ENCODE measurements around the gene RIT2. TPM values are rescaled to one million over a fixed set of nuclear protein-coding genes. Genes with fewer than 3 reads are reported as not detected.

The RIT2 gene
- total RNA-seq, 1 donor from 2014 or later, result not detected

DNA sequence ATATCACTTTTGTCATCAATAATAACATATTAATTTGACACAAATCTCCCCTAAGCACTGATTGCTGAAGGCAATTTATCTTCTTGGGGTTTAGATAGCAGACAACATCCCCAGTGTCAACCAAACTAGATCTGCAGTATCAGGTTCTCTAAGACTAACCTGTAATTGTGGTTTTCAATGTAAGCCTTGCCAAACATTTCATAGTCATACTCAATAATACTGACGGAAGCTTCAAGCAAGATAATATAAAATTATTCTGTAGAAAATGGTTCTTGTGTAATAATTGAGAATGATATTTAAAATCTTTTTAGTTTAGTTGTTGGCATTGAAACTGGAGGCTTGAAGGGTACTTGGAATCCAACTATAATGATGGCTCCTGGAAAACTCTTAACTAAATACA lies 186.3 kb downstream of the RIT2 start:
- Mint-ChIP-seq H3K27me3 (ENCODE audit: low read depth) (no peaks in the 10 kb centered on the region), H3K4me1 (peaks cover 21% of the 10 kb centered on the region), H3K36me3 (no peaks in the 10 kb centered on the region), H3K27ac (no peak overlapping the region), H3K4me3 (no peak overlapping the region), H3K9me3 (no peaks in the 10 kb centered on the region)
- no peak for TF ChIP-seq CTCF (IDR thresholded peaks at IDR 0.05; ENCODE audit: unreplicated experiment)
- no peak for DNase-seq (ENCODE audit: low spot score in 2 of 2, unreplicated experiment in 2 of 2)

- H3K36me3 Mint-ChIP-seq, result no peaks in the 10 kb centered on the region
- no peaks in the 10 kb centered on the region for H3K27me3 Mint-ChIP-seq (ENCODE audit: low read depth)
- no peak for DNase-seq (ENCODE audit: low spot score in 2 of 2, unreplicated experiment in 2 of 2)
- no peaks in the 10 kb centered on the region for H3K9me3 Mint-ChIP-seq
- peaks cover 41% of the 10 kb centered on the region for H3K4me1 Mint-ChIP-seq
- H3K4me3 Mint-ChIP-seq, result no peak overlapping the region
- TF ChIP-seq CTCF (IDR thresholded peaks at IDR 0.05; ENCODE audit: unreplicated experiment), result no peak
- H3K27ac Mint-ChIP-seq, result no peak overlapping the region
Measured at GRCh38 chr18:42925036-42925435, 190.4 kb downstream of the RIT2 start.

- no peak overlapping the region for H3K4me3 Mint-ChIP-seq
- no peak overlapping the region for H3K27ac Mint-ChIP-seq
- no peak for TF ChIP-seq CTCF (IDR thresholded peaks at IDR 0.05; ENCODE audit: unreplicated experiment)
- no peaks in the 10 kb centered on the region for H3K27me3 Mint-ChIP-seq (ENCODE audit: low read depth)
- H3K36me3 Mint-ChIP-seq, result no peaks in the 10 kb centered on the region
- H3K9me3 Mint-ChIP-seq, result no peaks in the 10 kb centered on the region
- peaks cover 38% of the 10 kb centered on the region for H3K4me1 Mint-ChIP-seq
- no peak for DNase-seq (ENCODE audit: low spot score in 2 of 2, unreplicated experiment in 2 of 2)
Measured at GRCh38 chr18:42922363-42922762, 193.1 kb downstream of the RIT2 start.

DNA sequence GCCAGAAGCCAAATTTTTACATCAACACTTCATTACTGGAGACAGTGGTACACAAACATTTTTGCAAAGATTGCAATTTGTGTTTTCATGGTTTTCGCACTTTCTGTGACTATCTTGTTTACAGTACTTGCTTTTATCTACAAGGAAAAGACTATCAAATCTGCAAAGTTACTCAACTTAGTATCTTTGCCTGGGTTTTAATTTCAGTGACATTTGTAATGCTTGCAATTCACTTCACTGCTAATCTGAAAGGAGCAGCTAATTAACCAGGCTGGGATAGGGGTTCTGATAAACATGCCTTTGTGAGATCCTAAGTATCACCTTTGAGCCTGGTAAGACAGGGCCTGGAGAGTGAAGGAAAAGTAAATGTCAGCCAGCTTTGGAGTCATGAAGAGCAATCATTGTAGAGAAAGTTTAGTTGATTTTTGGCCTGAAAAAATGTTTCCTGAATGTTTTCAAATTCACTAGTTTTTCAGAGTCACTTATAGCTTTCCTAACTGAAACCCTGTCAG lies 194.2 kb downstream of the RIT2 start:
- peak overlapping the region; percentile 15 for H3K27ac Mint-ChIP-seq
- H3K9me3 Mint-ChIP-seq, result no peaks in the 10 kb centered on the region
- TF ChIP-seq CTCF (IDR thresholded peaks at IDR 0.05; ENCODE audit: unreplicated experiment), result no peak
- peaks cover 38% of the 10 kb centered on the region for H3K4me1 Mint-ChIP-seq
- no peak overlapping the region for H3K4me3 Mint-ChIP-seq
- H3K27me3 Mint-ChIP-seq (ENCODE audit: low read depth), result no peaks in the 10 kb centered on the region
- no peaks in the 10 kb centered on the region for H3K36me3 Mint-ChIP-seq
- DNase-seq (ENCODE audit: low spot score in 2 of 2, unreplicated experiment in 2 of 2), result no peak

- peak overlapping the region; percentile 21 for H3K27ac Mint-ChIP-seq
- H3K9me3 Mint-ChIP-seq, result no peaks in the 10 kb centered on the region
- no peaks in the 10 kb centered on the region for H3K27me3 Mint-ChIP-seq (ENCODE audit: low read depth)
- H3K4me1 Mint-ChIP-seq, result peaks cover 38% of the 10 kb centered on the region
- no peaks in the 10 kb centered on the region for H3K36me3 Mint-ChIP-seq
- no peak for DNase-seq (ENCODE audit: low spot score in 2 of 2, unreplicated experiment in 2 of 2)
- no peak overlapping the region for H3K4me3 Mint-ChIP-seq
- TF ChIP-seq CTCF (IDR thresholded peaks at IDR 0.05; ENCODE audit: unreplicated experiment), result no peak
Measured at GRCh38 chr18:42920621-42921020, 194.9 kb downstream of the RIT2 start.

GRCh38 chr18:42915299-42915698 lies 200.2 kb downstream of the RIT2 start:
- Mint-ChIP-seq H3K36me3 (no peaks in the 10 kb centered on the region), H3K27me3 (ENCODE audit: low read depth) (no peaks in the 10 kb centered on the region), H3K9me3 (no peaks in the 10 kb centered on the region), H3K4me1 (peaks cover 3% of the 10 kb centered on the region), H3K4me3 (no peak overlapping the region), H3K27ac (no peak overlapping the region)
- no peak for DNase-seq (ENCODE audit: low spot score in 2 of 2, unreplicated experiment in 2 of 2)
- TF ChIP-seq CTCF (IDR thresholded peaks at IDR 0.05; ENCODE audit: unreplicated experiment), result no peak

Measured in mesothelial cell of epicardium (in vitro differentiated cells).